HUDEP-2 (cell line): ENCODE data around the gene HEG1.

Experiments used
- DNase-seq, 76 experiments: peaks; one replicate each; lab custom pipeline; 2025; ENCODE audit not compliant: unreplicated experiment in 76 of 76; lab: John Stamatoyannopoulos, UW

Gene HEG1

GRCh38 chr3:124926426-124927101 lies 129.2 kb downstream of the HEG1 start:
- no peak for DNase-seq

DNA sequence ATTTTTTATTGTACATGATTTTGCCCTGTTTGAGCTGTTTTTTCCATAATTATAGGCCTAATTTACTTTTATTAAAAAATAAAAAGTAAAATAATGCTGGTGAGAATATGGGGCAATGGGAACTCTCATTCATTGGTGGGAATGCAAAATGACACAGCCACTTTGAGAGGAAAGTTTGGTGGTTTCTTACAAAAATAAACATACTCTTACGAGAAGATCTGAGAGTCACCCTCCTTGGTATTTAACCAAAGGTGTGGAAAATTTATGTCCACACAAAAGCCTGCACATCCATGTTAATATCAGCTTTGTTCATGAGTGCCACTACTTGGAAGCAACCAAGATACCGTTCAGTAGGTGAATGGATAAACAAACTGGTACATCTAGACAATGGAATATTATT lies 131.1 kb downstream of the HEG1 start:
- no peak for DNase-seq

DNA sequence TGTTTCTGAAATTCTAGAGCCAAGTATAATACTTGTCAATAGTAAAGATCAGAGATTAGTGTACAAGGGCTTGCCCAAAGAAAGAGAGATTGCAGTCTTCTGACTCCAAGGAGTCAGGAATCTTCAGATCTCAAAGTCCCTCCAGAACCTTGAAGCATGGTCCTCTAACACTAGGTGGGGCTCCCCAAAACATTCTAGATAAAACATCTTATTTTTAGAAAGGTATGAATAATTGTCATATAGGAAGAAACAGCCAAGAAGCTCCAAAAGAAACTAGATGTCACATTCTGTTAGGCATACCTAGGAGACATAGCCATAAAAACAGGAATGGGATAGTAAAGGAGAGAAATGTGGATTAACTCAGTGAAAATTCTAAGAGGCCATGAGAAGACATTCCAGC lies 132.0 kb downstream of the HEG1 start:
- no peak for DNase-seq

DNA sequence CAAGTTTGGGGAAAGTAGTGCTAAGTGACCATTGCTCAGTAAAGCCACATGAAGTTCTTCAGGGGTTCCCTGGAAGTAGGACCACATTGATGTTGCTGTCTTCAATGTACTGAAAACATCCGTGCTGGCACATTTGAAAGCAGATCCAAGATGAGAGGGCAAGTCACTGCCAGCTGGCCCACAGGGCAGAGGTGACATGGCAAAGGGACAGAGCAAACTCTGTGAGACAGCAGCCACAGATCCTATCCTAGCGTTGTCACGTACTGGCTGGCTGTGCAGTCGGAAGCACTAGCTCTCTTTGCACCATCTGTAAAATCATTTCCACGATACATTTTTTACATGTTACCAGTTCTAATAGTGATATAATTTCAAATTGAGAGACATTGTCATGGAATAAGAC lies 135.1 kb downstream of the HEG1 start:
- no peak for DNase-seq

GRCh38 chr3:124919756-124920155 lies 136.0 kb downstream of the HEG1 start:
- DNase-seq = no peak

GRCh38 chr3:124918524-124918923 lies 137.3 kb downstream of the HEG1 start:
- DNase-seq = no peak

DNA sequence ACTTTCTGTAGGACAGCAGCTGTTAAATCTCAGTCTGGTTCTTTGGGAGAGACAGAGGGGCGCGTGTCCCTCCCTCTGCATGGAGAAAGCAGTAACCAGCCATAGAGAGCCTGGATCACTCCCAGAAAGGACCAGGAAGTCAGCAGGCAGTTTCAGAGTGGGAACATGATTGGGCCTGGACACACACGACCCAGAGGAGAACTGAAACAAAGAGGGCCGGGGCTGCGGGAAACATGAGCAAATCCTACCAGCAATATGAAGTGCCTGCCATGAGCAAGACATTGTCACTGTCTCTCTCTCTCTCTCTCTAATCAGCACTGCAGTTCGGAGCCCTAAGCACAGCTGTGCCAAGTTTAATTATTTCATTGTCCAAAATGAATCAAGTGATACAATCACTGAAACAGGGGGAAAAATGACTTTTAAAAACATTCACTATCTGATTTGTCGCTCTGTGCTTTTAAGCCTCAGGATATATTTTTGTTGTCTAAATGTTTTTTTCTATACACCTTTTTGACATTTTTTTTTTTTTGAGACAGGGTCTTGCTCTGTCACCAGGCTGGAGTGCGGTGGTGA lies 138.9 kb downstream of the HEG1 start:
- DNase-seq = no peak
